AG04450 (cell line): ENCODE measurements around the gene ERG28. TPM values are rescaled to one million over a fixed set of nuclear protein-coding genes. Genes with fewer than 3 reads are reported as not detected.

ENCODE experiments used
- CTCF ChIA-PET: fragments of 300-600, 350-600 bp; formaldehyde crosslinking; extraction: SDS; loops from one replicate; lab custom pipeline; 2022; ENCODE audit warnings: antibody characterized with exemption, inconsistent platforms; lab: Charles Lee
- POLR2A ChIA-PET: fragments of 350-600 bp; formaldehyde crosslinking; extraction: SDS; loops from one replicate; lab custom pipeline; 2021; ENCODE audit warnings: antibody characterized with exemption, inconsistent platforms; lab: Yijun Ruan, JAX
- DNase-seq: peaks from one replicate; pipeline ENCODE4 v3.0.0-alpha.2; 2011; ENCODE audit warnings: low read depth, low spot score
- H3K27ac ChIP-seq: one replicate; pipeline ENCODE4 v1.5.1; 2012; ENCODE audit warnings: low read depth, low read length, control low read depth
- H3K27me3 ChIP-seq: one replicate; pipeline ENCODE4 v1.6.0; 2012; ENCODE audit warnings: low read length; ENCODE audit not compliant: control insufficient read depth, insufficient read depth
- H3K4me3 ChIP-seq: 2 replicates; pipeline ENCODE4 v1.5.1; 2011; ENCODE audit warnings: mild to moderate bottlenecking, low read depth, low read length, control low read depth
- H3K9me3 ChIP-seq: 2 replicates; pipeline ENCODE4 v1.5.1; 2012; ENCODE audit warnings: low read length; ENCODE audit not compliant: control insufficient read depth, insufficient read depth
- CTCF ChIP-seq: IDR thresholded peaks from 2 replicates; pipeline ENCODE4 v1.5.1; 2011; ENCODE audit warnings: low read depth, low read length, control low read depth, inconsistent platforms
- polyA plus RNA-seq: library from polyadenylated mRNA; depleted of rRNA; stranded (reverse); fragments of >200 nt; gene quantifications from 2 replicates; pipeline ENCODE4 v1.2.3, GENCODE V29; 2011

ERG28 gene
- polyA plus RNA-seq, 1 experiment: 24.7 TPM

GRCh38 chr14:75645056-75645455 is 15.6 kb downstream of the ERG28 start:
- Histone ChIP-seq H3K27me3 (no peaks in the 10 kb centered on the region), H3K9me3 (no peaks in the 10 kb centered on the region), H3K4me3 (no peak overlapping the region), H3K27ac (no peak overlapping the region)
- ChIA-PET CTCF (interaction anchor here (2.9 to 3.0 kb wide), 2 partner anchors 10 to 68 kb away, joined by 13 to 21 read pairs; no protein-coding TSS in a partner anchor), POLR2A (no interaction called here)
- TF ChIP-seq CTCF: no peak
- no peak for DNase-seq

GRCh38 chr14:75643985-75644384 is 16.7 kb downstream of the ERG28 start:
- no peak overlapping the region for H3K27ac ChIP-seq
- ChIA-PET POLR2A (no interaction called here), CTCF (interaction anchor here (2.9 kb wide), 1 partner anchor 11 kb away, joined by 21 read pairs; no protein-coding TSS in a partner anchor)
- no peak overlapping the region for H3K4me3 ChIP-seq
- H3K9me3 ChIP-seq: no peaks in the 10 kb centered on the region
- no peak for DNase-seq
- no peaks in the 10 kb centered on the region for H3K27me3 ChIP-seq
- no peak for TF ChIP-seq CTCF

- CTCF ChIA-PET: interaction anchor here (1.1 to 2.0 kb wide), 2 partner anchors 63 to 80 kb away, joined by 3 to 9 read pairs; partner anchors contain the start of gene FLVCR2
- POLR2A ChIA-PET: no interaction called here
These were observed 19.8 kb downstream of the ERG28 start for GRCh38 chr14:75640876-75641275.

GRCh38 chr14:75636100-75636692 is 24.5 kb downstream of the ERG28 start:
- CTCF ChIA-PET: interaction anchor here (0.8 kb wide), 1 partner anchor 75 kb away, joined by 3 read pairs; no protein-coding TSS in a partner anchor
- POLR2A ChIA-PET: no interaction called here
- no peak overlapping the region for H3K4me3 ChIP-seq

More at GRCh38 chr14:75640876-75641275, 19.8 kb downstream of the ERG28 start:
- no peak for DNase-seq
- Histone ChIP-seq H3K9me3 (no peaks in the 10 kb centered on the region), H3K27ac (no peak overlapping the region), H3K27me3 (no peaks in the 10 kb centered on the region), H3K4me3 (no peak overlapping the region)
- no peak for TF ChIP-seq CTCF

More at GRCh38 chr14:75636100-75636692, 24.5 kb downstream of the ERG28 start:
- Histone ChIP-seq H3K27ac (no peak overlapping the region), H3K27me3 (peaks cover 11% of the 10 kb centered on the region), H3K9me3 (no peaks in the 10 kb centered on the region)
- no peak for TF ChIP-seq CTCF
- DNase-seq: no peak
